ENCODE data around the gene KCNK7. TPM values are rescaled to one million over a fixed set of nuclear protein-coding genes. Genes with fewer than 3 reads are reported as not detected.

KCNK7 gene
- total RNA-seq, 4 donors from 2014 or later: 0.99 to 1.2 (median 1.2) TPM

DNA sequence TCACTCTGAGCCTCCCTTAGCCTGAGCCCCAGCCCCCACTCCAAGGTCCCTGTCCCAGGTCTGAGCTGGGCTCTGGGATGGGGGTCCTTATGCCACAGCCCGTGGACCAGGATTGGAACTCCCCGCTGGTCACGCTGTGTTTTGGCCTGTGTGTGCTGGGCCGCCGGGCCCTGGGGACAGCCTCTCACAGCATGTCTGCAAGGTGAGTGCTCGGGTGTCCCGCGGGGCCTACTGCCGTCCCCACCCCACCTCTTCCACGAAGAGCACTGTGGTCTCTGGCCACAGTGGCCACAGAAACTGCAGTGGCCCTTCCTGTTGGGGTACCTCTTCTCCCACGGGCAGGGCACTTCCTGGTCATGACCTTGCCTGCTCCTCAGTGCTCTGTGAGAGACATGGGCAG is 38.8 kb upstream of the KCNK7 start:
- no peaks in the 10 kb centered on the region for H3K27me3 ChIP-seq
- H3K4me1 ChIP-seq: peaks cover 22 to 32% (median 24%) of the 10 kb centered on the region in 4 donors
- no peak overlapping the region for H3K4me3 ChIP-seq
- TF ChIP-seq, protein P1, sequence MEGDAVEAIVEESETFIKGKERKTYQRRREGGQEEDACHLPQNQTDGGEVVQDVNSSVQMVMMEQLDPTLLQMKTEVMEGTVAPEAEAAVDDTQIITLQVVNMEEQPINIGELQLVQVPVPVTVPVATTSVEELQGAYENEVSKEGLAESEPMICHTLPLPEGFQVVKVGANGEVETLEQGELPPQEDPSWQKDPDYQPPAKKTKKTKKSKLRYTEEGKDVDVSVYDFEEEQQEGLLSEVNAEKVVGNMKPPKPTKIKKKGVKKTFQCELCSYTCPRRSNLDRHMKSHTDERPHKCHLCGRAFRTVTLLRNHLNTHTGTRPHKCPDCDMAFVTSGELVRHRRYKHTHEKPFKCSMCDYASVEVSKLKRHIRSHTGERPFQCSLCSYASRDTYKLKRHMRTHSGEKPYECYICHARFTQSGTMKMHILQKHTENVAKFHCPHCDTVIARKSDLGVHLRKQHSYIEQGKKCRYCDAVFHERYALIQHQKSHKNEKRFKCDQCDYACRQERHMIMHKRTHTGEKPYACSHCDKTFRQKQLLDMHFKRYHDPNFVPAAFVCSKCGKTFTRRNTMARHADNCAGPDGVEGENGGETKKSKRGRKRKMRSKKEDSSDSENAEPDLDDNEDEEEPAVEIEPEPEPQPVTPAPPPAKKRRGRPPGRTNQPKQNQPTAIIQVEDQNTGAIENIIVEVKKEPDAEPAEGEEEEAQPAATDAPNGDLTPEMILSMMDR (IDR thresholded peaks at IDR 0.05): no peak
- TF ChIP-seq POLR2A (IDR thresholded peaks at IDR 0.05; ENCODE audit: low read depth): no peak
- no peak for TF ChIP-seq EP300 (IDR thresholded peaks at IDR 0.05)
- TF ChIP-seq POLR2AphosphoS5 (IDR thresholded peaks at IDR 0.05): no peak
- H3K27ac ChIP-seq (replicated peaks in 1 of 4): no peak overlapping the region
- no peak for DNase-seq (ENCODE audit: extremely low spot score)
- H3K9me3 ChIP-seq: no peaks in the 10 kb centered on the region
- WGBS: 93% methylated on average over 11 of the region's 11 CpGs
- intact Hi-C loops (cut with DNase I): no loop called here
- peaks cover 50 to 79% (median 78%) of the 10 kb centered on the region in 4 donors for H3K36me3 ChIP-seq

DNA sequence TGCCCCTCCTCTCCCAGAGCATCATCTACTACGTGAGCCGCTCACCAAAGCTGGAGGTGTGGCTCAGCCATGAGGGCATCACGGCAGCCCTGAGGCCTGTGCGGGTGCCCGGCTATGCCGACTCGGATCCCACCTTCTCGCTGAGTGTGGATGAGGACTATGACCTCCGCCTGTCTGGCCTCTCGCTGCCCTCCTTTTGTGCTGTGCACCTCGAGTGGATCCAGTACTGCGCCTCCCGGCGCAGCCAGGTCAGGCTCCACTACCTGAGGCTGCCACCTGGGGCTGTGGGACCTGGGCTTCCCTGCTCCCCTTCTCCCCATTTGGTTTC is 38.5 kb upstream of the KCNK7 start:
- no peak overlapping the region for H3K27ac ChIP-seq (replicated peaks in 1 of 4)
- no peak for DNase-seq (ENCODE audit: extremely low spot score)
- intact Hi-C loops (cut with DNase I): no loop called here
- TF ChIP-seq, protein P1 (IDR thresholded peaks at IDR 0.05): no peak
- no peak for TF ChIP-seq EP300 (IDR thresholded peaks at IDR 0.05)
- no peak for TF ChIP-seq POLR2A (IDR thresholded peaks at IDR 0.05; ENCODE audit: low read depth)
- TF ChIP-seq POLR2AphosphoS5 (IDR thresholded peaks at IDR 0.05): no peak
- H3K4me1 ChIP-seq: peaks cover 19 to 29% (median 21%) of the 10 kb centered on the region in 4 donors
- H3K36me3 ChIP-seq: peaks cover 54 to 82% (median 81%) of the 10 kb centered on the region in 4 donors
- H3K27me3 ChIP-seq: no peaks in the 10 kb centered on the region
- no peaks in the 10 kb centered on the region for H3K9me3 ChIP-seq
- WGBS: 89% methylated on average over 14 of the region's 14 CpGs
- H3K4me3 ChIP-seq: no peak overlapping the region

- H3K4me1 ChIP-seq: peaks cover 13 to 23% (median 15%) of the 10 kb centered on the region in 4 donors
- H3K4me3 ChIP-seq: no peak overlapping the region
- intact Hi-C loops (cut with DNase I): no loop called here
- WGBS: 77% methylated on average over 20 of the region's 20 CpGs
- DNase-seq (ENCODE audit: extremely low spot score): no peak
- H3K27me3 ChIP-seq: no peaks in the 10 kb centered on the region
- TF ChIP-seq EP300 (IDR thresholded peaks at IDR 0.05): no peak
- no peak for TF ChIP-seq POLR2AphosphoS5 (IDR thresholded peaks at IDR 0.05)
- TF ChIP-seq POLR2A (IDR thresholded peaks at IDR 0.05; ENCODE audit: low read depth): no peak
- TF ChIP-seq, protein P1 (IDR thresholded peaks at IDR 0.05): no peak
- no peaks in the 10 kb centered on the region for H3K9me3 ChIP-seq
- peaks cover 59 to 88% (median 87%) of the 10 kb centered on the region in 4 donors for H3K36me3 ChIP-seq
- H3K27ac ChIP-seq (replicated peaks in 1 of 4): no peak overlapping the region
Measured at GRCh38 chr11:65633390-65634108, 37.9 kb upstream of the KCNK7 start.

- 83% methylated on average over 7 of the region's 11 CpGs for WGBS
- H3K4me3 ChIP-seq: no peak overlapping the region
- no peaks in the 10 kb centered on the region for H3K9me3 ChIP-seq
- peaks cover 0 to 8% (median 4%) of the 10 kb centered on the region in 4 donors for H3K4me1 ChIP-seq
- intact Hi-C loops (cut with DNase I): no loop called here
- TF ChIP-seq POLR2A (IDR thresholded peaks at IDR 0.05; ENCODE audit: low read depth) (no peak), POLR2AphosphoS5 (IDR thresholded peaks at IDR 0.05) (no peak), EP300 (IDR thresholded peaks at IDR 0.05) (no peak)
- TF ChIP-seq, protein P1 (IDR thresholded peaks at IDR 0.05): no peak
- no peaks in the 10 kb centered on the region for H3K27me3 ChIP-seq
- DNase-seq (ENCODE audit: extremely low spot score): no peak
- H3K36me3 ChIP-seq: peaks cover 69 to 100% (median 100%) of the 10 kb centered on the region in 4 donors
- H3K27ac ChIP-seq (replicated peaks in 1 of 4): no peak overlapping the region
Measured at GRCh38 chr11:65630215-65630614, 34.6 kb upstream of the KCNK7 start.
